ENCODE measurements around the gene FOLR1.
A peak's percentile ranks its signal among the peaks of the same experiment; 100 is the strongest.
"Not testable (repeated sequence)": the region's sequence is repeated elsewhere in the genome, so short reads cannot be mapped to it uniquely, and the experiment has no call there.

FOLR1 gene

DNA sequence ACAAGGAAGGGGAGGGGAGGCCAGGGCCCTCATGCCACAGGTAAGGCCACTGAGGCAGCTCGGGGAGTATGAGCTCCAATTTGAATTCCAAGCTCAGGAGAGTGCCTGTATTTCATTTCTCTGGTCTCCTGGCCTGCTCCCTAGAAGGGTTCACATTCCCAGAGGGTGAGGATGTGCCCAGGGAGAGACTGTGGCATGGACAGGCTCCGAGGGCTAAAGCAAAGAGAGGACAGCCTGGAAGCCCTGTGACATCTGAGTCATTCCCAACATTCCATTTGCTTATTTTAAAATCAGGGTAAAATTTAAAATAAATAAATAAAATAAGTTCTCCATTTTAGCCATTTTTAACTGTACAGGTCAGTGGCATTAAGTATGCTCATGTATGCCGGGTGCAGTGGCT is 18.6 kb upstream of the FOLR1 start:
- no peak for DNase-seq (ENCODE audit: extremely low spot score)
- TF ChIP-seq LEF1 (IDR thresholded peaks at IDR 0.05; ENCODE audit: borderline replicate concordance) (no peak), SP1 (IDR thresholded peaks at IDR 0.05) (no peak), FOXM1 (IDR thresholded peaks at IDR 0.05; ENCODE audit: borderline replicate concordance) (no peak), FOXA1 (IDR thresholded peaks at IDR 0.05) (no peak), BHLHE40 (IDR thresholded peaks at IDR 0.05; ENCODE audit: borderline replicate concordance) (no peak), CTBP1 (IDR thresholded peaks at IDR 0.05; ENCODE audit: borderline replicate concordance) (no peak), PKNOX1 (IDR thresholded peaks at IDR 0.05) (no peak), L3MBTL2 (conservative IDR thresholded peaks at IDR 0.05) (no peak), ARNT (IDR thresholded peaks at IDR 0.05) (no peak), TARDBP (IDR thresholded peaks at IDR 0.05) (no peak), NFRKB (IDR thresholded peaks at IDR 0.05) (no peak), HDGF (IDR thresholded peaks at IDR 0.05; ENCODE audit: borderline replicate concordance) (no peak), ZNF384 (IDR thresholded peaks at IDR 0.05) (no peak), ELF4 (IDR thresholded peaks at IDR 0.05) (no peak)
- ChIA-PET CTCF (no interaction called here), POLR2A (no interaction called here)

GRCh38 chr11:72174302-72175070 is 17.5 kb upstream of the FOLR1 start:
- TF ChIP-seq PKNOX1 (IDR thresholded peaks at IDR 0.05) (no peak), ZNF384 (IDR thresholded peaks at IDR 0.05) (no peak), TARDBP (IDR thresholded peaks at IDR 0.05) (no peak), SUZ12 (IDR thresholded peaks at IDR 0.05) (no peak), SP1 (IDR thresholded peaks at IDR 0.05) (no peak), L3MBTL2 (conservative IDR thresholded peaks at IDR 0.05) (no peak), FOXK2 (IDR thresholded peaks at IDR 0.05) (no peak), HDGF (IDR thresholded peaks at IDR 0.05; ENCODE audit: borderline replicate concordance) (no peak), ELF4 (IDR thresholded peaks at IDR 0.05) (no peak), FOXA1 (IDR thresholded peaks at IDR 0.05) (no peak), CTBP1 (IDR thresholded peaks at IDR 0.05; ENCODE audit: borderline replicate concordance) (no peak)
- POLR2A ChIA-PET = no interaction called here
- DNase-seq (ENCODE audit: extremely low spot score) = no peak
- CTCF ChIA-PET = interaction anchor here (0.7 kb wide), 1 partner anchor 135 kb away, joined by 3 read pairs; no protein-coding TSS in a partner anchor

GRCh38 chr11:72177656-72178055 is 14.3 kb upstream of the FOLR1 start:
- ChIA-PET CTCF (no interaction called here), POLR2A (no interaction called here)
- no peak for TF ChIP-seq TARDBP (IDR thresholded peaks at IDR 0.05)
- no peak for DNase-seq (ENCODE audit: extremely low spot score)

DNA sequence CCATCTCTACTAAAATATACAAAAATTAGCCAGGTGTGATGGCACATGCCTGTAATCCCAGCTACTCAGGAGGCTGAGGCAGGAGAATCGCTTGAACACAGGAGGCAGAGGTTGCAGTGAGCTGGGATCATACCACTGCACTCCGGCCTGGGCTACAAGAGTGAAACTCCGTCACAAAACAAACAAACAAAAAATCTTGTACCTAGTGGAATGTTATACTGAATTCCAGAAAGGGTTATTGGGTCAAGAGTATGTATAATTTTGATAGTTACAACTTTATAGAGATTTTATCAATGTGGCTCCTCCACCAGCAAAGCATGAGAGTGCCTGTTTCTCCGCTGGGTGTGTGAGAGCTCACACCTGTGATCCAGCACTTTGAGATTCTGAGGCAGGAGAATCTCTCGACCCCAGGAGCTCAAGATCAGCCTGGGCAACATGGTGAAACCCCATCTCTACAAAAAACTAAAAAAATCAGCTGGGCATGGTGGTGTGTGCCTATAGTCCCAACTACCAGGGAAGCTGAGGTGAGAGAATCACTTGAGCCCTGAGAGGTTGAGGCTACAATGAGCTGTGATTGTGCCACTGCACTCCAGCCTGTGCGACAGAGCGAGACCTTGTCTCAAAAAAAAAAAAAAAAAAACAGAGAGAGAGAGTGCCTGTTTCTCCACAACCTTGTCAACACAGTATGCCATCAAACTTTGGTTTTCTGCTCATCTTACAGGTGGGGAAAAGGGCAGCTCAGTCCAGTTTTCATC is 12.7 kb upstream of the FOLR1 start:
- TF ChIP-seq ELF4 (IDR thresholded peaks at IDR 0.05) = no peak
- TF ChIP-seq CTBP1 (IDR thresholded peaks at IDR 0.05; ENCODE audit: borderline replicate concordance) = no peak
- TF ChIP-seq SP1 (IDR thresholded peaks at IDR 0.05) = no peak
- no peak for TF ChIP-seq PKNOX1 (IDR thresholded peaks at IDR 0.05)
- no peak for TF ChIP-seq FOXK2 (IDR thresholded peaks at IDR 0.05)
- TF ChIP-seq HDGF (IDR thresholded peaks at IDR 0.05; ENCODE audit: borderline replicate concordance) = no peak
- TF ChIP-seq ARNT (IDR thresholded peaks at IDR 0.05) = no peak
- no peak for TF ChIP-seq L3MBTL2 (conservative IDR thresholded peaks at IDR 0.05)
- no peak for TF ChIP-seq BHLHE40 (IDR thresholded peaks at IDR 0.05; ENCODE audit: borderline replicate concordance)
- no peak for TF ChIP-seq FOXM1 (IDR thresholded peaks at IDR 0.05; ENCODE audit: borderline replicate concordance)
- no peak for TF ChIP-seq LEF1 (IDR thresholded peaks at IDR 0.05; ENCODE audit: borderline replicate concordance)
- TF ChIP-seq TARDBP (IDR thresholded peaks at IDR 0.05) = no peak
- TF ChIP-seq SUZ12 (IDR thresholded peaks at IDR 0.05) = no peak
- TF ChIP-seq ZNF384 (IDR thresholded peaks at IDR 0.05) = no peak
- no peak for TF ChIP-seq NFRKB (IDR thresholded peaks at IDR 0.05)
- TF ChIP-seq FOXA1 (IDR thresholded peaks at IDR 0.05) = no peak
- no peak for DNase-seq (ENCODE audit: extremely low spot score)
- POLR2A ChIA-PET = no interaction called here
- CTCF ChIA-PET = interaction anchor here (0.6 to 0.9 kb wide), 2 partner anchors 11 to 25 kb away, joined by 3 to 4 read pairs; no protein-coding TSS in a partner anchor

- ChIA-PET POLR2A (no interaction called here), CTCF (interaction anchor here (0.6 to 0.9 kb wide), 3 partner anchors 10 to 148 kb away, joined by 3 to 6 read pairs (median 4); no protein-coding TSS in a partner anchor)
- DNase-seq (ENCODE audit: extremely low spot score) = no peak
Measured at GRCh38 chr11:72179804-72180396, 12.0 kb upstream of the FOLR1 start.

DNA sequence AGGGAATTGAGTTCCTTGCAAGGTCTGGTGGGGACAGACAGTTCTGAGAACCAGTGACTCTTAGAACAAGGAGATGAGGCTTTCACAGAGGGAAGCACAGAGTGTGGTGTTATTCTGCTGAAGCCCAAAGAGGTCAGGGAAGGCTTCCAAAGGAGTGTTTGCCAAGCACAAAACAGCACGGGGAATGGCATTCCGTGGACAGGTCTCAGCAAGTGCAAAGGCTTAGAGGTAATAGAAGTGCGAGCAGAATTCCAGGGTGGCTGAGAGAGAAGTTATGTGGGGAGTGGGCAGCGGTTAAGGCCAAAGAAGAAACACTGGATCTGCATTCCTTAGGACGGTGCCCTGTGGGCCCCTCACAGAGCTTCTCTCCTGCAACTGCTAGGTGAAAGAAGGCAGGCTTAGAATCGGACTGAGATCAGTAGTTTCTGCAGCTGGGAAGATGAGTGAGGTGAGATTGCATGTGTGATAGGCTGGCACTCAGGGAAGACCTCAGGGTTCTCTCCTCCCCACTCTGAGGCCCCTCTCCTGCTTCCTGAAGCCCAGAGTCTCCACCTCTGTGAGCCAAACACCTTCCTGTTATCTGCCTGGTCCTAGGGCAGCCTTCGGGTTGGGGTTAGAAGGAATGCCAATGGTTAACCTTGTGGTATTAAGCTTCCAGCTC is 10.9 kb upstream of the FOLR1 start:
- POLR2A ChIA-PET; DNase-seq (ENCODE audit: extremely low spot score): not testable (repeated sequence)
- CTCF ChIA-PET = interaction anchor here (1.6 kb wide), 1 partner anchor 37 kb away, joined by 8 read pairs; no protein-coding TSS in a partner anchor

More at GRCh38 chr11:72179804-72180396, 12.0 kb upstream of the FOLR1 start:
- TF ChIP-seq BHLHE40 (IDR thresholded peaks at IDR 0.05; ENCODE audit: borderline replicate concordance) (no peak), FOXA1 (IDR thresholded peaks at IDR 0.05) (no peak), L3MBTL2 (conservative IDR thresholded peaks at IDR 0.05) (no peak), ELF4 (IDR thresholded peaks at IDR 0.05) (no peak), CTBP1 (IDR thresholded peaks at IDR 0.05; ENCODE audit: borderline replicate concordance) (no peak), FOXM1 (IDR thresholded peaks at IDR 0.05; ENCODE audit: borderline replicate concordance) (no peak), NFRKB (IDR thresholded peaks at IDR 0.05) (no peak), LEF1 (IDR thresholded peaks at IDR 0.05; ENCODE audit: borderline replicate concordance) (no peak), HDGF (IDR thresholded peaks at IDR 0.05; ENCODE audit: borderline replicate concordance) (no peak), SUZ12 (IDR thresholded peaks at IDR 0.05) (no peak)

DNA sequence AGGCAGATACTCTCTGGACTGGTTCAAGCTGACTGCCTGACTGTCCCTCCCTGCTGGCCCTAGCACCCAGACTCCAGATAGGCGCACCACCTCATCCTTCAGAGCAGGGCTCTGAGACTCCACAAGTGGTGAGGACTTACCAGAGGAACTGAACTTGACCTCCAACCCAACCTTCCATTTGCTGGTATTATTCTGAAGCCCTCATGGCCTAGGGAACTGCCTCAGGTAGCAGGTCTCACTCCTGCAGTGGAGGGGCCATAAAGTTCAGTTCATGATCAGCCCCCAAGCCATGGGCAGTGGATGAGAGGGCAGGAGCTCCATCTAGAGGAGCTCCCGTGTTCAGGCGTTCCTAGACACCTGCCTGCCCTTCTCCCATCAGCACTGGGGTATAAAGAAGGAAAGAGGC is 10.4 kb upstream of the FOLR1 start:
- peak; percentile 33 for DNase-seq (ENCODE audit: extremely low spot score)
- CTCF ChIA-PET = interaction anchor here (0.7 to 1.6 kb wide), 2 partner anchors 38 to 156 kb away, joined by 6 to 8 read pairs; no protein-coding TSS in a partner anchor
- POLR2A ChIA-PET = not testable (repeated sequence)
